ENCODE measurements around the gene GPR39.

The GPR39 gene

GRCh38 chr2:132573444-132574007 lies 156.9 kb downstream of the GPR39 start:
- DNase-seq = no peak

DNA sequence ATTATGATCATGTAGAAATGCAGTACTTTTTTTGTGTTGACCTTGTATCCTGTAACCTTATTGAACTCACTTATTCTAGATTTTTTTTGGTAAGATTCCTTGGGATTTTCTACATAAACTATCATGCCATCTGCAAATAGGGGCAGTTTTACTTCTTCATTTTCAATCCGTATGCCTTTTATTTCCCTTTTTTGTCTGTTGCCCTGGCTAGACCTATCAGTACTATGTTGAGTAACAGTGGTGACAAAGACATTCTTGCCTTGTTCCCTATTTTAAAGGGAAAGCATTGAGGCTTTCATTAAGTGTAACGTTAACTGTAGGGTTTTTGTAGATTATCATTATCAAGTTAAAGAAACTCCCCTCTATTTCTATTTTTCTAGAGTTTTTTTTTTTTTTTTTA lies 161.1 kb downstream of the GPR39 start:
- DNase-seq = no peak

DNA sequence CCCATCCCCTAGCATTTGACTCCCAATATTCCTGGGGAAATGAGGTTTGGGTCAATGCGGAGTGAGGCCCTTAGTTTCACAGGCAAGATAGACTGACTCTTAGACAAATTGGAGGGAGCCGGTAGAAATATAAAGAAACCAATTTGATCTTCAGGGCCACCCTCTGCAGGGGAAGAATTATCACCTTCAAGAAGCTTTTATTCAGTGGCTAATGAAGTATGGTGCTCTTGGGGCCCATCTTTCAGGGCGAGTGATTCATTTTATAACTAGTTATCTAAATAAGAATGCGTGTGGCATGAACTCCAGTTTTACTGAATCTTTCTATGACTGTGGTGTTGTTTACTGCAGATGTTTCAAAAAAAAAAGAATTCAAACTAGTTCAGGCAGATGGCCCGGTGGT lies 165.0 kb downstream of the GPR39 start:
- no peak for DNase-seq

DNA sequence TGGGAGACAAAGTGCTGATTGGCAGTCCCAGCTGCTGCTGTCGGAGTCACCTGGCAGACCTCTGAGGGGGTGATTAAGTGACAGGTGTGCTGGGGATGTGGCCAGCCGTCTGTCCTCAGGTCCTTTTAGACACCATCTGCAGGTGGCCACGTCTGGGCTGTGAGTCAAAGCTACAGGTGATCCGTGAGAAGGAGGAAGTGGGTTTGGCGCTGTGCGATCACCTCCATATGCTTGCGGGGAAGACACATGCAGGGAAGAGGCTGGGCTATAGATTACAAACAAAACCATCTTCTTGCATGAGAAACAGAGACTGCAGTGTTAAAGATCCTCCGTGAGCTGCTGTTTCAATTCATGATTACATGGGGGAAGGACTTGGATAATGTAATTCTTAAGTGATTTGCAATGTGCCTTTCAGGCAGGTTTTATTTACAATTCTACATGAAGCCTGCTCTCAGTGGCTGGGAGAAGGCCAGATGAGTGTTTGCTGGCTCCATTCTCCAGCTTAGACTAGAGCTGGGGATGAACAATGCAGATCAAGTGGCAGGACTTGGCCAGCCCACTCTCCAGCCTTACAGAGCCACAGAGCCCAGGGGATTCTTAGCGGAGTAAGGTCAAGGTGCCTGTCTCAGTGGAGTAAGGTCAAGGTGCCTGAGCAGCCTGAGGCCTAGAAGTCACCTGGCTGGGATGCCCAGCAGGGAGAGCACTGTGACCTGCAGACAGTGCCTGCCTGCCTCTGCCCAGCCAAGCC lies 165.6 kb downstream of the GPR39 start:
- DNase-seq = no peak

GRCh38 chr2:132583666-132584360 lies 167.2 kb downstream of the GPR39 start:
- no peak for DNase-seq

DNA sequence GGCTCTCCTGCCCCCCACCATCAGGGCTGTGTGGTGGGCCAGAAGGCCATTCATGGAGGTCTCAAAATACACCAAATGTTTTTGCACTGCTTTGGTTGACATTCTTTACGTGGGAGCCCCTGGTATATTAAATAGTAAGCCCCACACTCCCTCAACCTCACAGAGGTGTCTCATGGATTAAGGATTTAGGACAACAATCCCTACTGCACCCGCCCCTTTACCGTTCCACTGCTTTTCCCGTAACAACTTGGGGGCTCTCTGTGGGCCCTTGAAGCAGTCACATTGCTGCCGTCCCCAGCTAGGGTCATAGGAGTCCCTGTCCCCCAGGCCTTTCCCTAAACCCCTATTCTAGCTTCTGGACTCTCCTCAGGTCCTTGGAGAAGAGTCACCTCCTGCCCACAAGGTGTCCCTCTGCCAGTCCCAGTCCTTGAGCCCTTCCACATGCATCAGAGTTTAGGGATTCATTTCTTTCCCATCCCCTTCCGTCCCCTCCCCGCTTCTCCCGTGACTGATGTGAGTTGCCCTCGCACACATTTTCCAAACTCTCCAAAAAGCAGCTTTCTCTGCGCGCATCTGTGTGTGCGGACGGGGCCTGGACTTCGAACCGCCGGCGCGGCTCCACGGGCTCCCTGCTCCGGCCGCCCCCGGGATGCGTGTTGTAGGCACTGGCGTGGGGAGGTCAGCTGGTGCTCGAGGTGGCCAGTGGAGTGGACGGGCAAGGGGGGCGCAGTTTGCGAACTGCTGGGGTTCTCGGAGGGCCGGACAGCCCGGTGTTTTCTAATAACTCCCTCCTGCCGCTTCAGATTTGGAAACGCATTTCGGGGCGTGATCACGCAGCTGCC lies 168.6 kb downstream of the GPR39 start:
- no peak for DNase-seq

DNA sequence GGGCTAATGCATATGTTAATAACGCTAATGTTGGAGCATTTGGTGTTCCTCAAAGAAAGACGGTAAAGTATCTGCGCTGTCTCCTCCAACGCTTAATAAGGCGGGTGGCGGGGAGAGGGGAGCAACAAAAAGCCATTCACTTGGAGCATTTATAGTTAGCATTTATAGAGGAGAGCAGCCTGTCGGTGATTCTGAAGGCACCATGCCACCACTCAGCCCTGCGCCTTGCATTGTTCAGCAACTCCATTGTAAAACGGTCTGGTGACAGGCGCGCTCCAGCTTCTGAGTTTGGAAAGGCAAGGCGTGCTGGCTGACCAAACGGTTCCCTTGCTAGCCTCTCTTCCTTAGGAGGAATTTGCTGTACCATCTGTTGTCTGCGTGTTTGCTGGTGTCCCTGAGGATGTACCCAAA lies 169.5 kb downstream of the GPR39 start:
- DNase-seq = no peak

GRCh38 chr2:132586835-132587234 lies 170.2 kb downstream of the GPR39 start:
- no peak for DNase-seq

DNA sequence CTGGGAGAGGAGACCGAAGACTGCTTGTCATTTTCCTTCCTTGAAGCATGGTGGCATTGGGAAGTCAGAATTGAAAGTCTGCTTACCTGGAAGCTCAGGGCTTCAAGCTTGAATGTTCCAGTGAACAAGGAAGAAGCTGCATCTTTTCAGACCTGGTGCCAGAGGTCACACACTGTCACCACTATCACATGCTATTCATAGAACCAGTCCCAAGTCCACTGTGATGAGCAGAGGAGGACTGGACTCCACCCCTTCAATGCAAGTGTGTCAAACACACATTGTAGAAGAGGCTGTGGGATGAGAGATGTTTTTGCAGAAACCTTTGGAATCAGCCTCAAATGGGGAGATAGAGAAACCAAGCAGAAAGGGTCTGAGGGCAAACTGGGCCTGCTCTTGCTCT lies 172.0 kb downstream of the GPR39 start:
- DNase-seq = no peak

GRCh38 chr2:132589111-132589830 lies 172.7 kb downstream of the GPR39 start:
- DNase-seq = no peak

DNA sequence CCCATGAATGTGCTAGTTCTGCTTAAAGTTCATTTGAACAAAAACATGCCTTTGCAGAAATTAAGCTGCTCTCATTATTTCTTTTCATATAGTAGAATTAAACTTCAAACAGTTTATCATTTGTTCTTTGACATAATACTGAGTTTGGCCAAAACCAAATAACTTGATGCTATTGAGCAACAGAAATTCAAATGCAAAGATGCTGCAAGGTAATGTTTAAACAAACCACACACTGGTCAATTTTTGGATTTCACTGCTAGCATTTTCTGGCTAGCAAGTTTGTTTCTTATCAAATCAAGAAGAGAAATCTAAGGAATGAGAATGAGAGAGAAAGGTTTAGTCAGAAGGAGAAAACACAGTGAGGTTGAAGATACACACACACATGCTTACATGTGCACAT lies 173.4 kb downstream of the GPR39 start:
- DNase-seq = no peak

DNA sequence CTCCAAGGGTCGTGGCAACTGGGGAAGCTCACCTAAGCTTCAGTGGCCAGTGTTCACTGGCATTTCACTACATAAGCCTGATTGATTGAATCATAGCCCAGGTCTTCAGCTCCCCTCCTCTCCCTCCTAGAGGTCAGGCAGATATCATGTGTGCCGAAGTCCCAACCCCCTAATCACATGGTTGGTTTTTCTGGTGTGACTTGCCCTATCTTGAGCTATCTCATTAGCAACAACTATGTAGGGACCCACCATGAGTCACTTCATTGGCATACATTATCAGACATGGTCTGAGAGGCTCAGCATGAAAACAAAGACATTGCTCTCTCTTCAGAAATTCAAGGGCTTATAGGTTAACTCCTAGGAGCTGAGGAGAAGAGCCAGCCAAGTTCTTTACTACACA lies 176.6 kb downstream of the GPR39 start:
- no peak for DNase-seq

DNA sequence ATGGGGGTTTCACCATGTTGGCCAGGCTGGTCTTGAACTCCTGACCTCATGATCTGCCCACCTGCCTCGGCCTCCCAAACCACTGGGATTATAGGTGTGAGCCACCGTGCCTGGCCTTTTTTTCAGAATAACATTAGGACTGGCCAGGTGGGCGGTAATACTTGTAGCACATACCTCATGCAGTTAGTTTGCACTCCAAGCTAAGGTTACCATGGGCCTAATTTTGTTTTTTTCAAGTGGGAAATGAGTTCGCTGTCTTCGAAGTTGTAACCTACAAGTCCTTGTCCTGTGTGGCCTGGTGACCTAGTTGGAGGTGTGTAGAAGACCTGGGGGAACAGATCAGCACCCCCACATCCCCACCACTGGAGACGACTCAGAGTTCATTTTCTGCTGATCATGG lies 178.6 kb downstream of the GPR39 start:
- DNase-seq = no peak

DNA sequence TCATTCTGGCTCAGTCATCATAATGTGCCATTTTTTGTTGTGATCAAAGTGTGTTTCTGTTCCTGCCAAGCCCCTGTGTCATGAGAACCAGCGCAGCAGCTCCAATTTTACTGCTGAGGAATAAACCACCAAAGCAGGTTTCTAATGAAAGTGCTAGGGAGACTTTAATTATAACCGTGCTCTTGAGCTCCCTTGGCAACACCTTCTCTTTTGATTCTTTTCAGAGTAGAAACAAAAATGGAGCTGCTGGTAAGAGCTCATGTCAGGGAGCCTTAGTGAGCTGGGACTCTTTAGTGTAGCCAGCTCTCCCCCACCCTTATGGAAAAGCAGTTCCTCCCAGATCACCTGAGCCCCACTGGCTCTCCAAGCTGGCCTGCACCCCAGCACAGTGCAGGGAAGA lies 179.1 kb downstream of the GPR39 start:
- DNase-seq = no peak

GRCh38 chr2:132597166-132597565 lies 180.6 kb downstream of the GPR39 start:
- no peak for DNase-seq

GRCh38 chr2:132597831-132598230 lies 181.2 kb downstream of the GPR39 start:
- DNase-seq = no peak

DNA sequence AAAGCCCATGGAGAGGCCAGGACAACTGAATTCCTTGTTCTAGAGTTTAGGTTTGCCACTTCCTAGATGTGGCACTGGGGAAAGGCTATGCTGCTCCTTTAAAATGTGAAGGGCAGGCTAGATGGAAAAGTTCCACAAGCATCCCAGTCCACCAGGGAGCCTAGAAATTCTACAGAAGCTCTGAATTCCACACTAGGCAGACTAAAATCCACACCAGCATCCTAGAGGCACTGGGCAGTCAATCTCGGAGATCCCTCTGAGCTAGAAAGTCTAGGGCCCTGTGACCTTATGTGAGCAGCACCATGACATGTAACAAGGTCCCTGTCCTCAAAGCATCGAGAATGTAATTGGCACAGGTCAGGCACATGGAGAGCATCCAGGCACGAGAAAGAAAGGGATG lies 181.9 kb downstream of the GPR39 start:
- no peak for DNase-seq

- no peak for DNase-seq
Observed at GRCh38 chr2:132599556-132599955, 183.0 kb downstream of the GPR39 start.

- no peak for DNase-seq
Observed at GRCh38 chr2:132604561-132604960, 188.0 kb downstream of the GPR39 start.

- DNase-seq = no peak
Observed at GRCh38 chr2:132605236-132606180, 188.9 kb downstream of the GPR39 start.

DNA sequence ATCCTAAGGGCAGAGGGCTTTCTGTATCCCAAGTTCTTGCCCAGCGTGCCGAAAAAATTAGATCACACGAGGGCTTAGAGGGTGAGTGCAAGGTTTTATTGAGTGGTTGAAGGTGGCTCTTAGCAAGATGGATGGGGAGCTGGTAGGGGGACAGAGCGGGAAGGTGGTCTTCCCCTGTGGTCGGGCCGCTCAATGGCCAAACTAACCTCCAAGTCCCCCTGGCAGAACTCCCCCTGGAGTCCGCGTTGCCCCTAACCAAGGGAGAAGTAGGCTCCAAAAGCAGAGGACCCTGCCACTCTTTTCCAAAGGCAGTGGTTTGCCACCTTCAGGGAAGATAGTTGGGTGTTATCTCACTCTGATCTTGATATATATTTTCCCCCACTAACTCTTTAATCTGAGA lies 190.0 kb downstream of the GPR39 start:
- no peak for DNase-seq
